Amniotic stem cell (primary cell): ENCODE results near the gene FLG.
"Not testable (repeated sequence)": the region's sequence is repeated elsewhere in the genome, so short reads cannot be mapped to it uniquely, and the experiment has no call there.

ENCODE experiments used
- DNase-seq: peaks from one replicate; lab custom pipeline; 2025; lab: John Stamatoyannopoulos, UW

Gene FLG

GRCh38 chr1:152303139-152303872 lies 21.7 kb downstream of the FLG start:
- DNase-seq = not testable (repeated sequence)

DNA sequence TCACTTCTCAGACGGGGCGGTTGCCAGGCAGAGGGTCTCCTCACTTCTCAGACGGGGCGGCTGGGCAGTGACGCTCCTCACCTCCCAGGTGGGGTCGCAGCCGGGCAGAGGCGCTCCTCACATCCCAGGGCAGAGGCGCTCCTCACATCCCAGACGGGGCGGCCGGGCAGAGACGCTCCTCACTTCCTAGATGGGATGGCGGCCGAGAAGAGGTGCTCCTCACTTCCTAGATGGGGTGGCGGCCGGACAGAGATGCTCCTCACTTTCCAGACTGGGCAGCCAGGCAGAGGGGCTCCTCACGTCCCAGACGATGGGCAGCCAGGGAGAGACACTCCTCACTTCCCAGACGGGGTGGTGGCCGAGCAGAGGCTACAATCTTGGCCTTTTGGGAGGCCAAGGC lies 68.6 kb downstream of the FLG start:
- not testable (repeated sequence) for DNase-seq
